SK-N-SH (cell line): Measurements from ENCODE around the gene ADAMTS3. TPM values are rescaled to one million over a fixed set of nuclear protein-coding genes. Genes with fewer than 3 reads are reported as not detected.

Experiments
- CTCF ChIA-PET: fragments of 300-600, 350-600 bp; formaldehyde crosslinking; extraction: SDS; loops from one replicate; lab custom pipeline; 2021; lab: Yijun Ruan, JAX
- POLR2A ChIA-PET: fragments of 350-600 bp; sonication (Branson Sonifier 250); formaldehyde crosslinking; extraction: SDS; loops from one replicate; lab custom pipeline; 2020; ENCODE audit warnings: antibody characterized with exemption, inconsistent platforms; lab: Yijun Ruan, JAX
- DNase-seq: peaks from one replicate; pipeline ENCODE4 v3.0.0; 2012
- H2AFZ ChIP-seq: fragments of 200-600 bp; sonication (generic); 2 replicates; pipeline ENCODE4 v1.8.1; 2016; ENCODE audit warnings: antibody characterized with exemption, mild to moderate bottlenecking, low read depth
- H3F3A ChIP-seq: fragments of 200-600 bp; sonication (generic); replicated peaks from 2 replicates; pipeline ENCODE3; 2016; ENCODE audit warnings: antibody characterized with exemption, mild to moderate bottlenecking; ENCODE audit not compliant: insufficient read depth
- H3K27ac ChIP-seq, 2 experiments: fragments of 200-500 bp in 1 of 2; fragments of 200-600 bp in 1 of 2; sonication (Bioruptor generic) in 1 of 2; sonication (generic), shearing (Covaris generic) in 1 of 2; 2 replicates each; pipeline versions ENCODE4 v1.5.1 to v1.6.1; 2014 to 2016; ENCODE audit warnings: low read depth in 2 of 2, inconsistent platforms in 1 of 2, low read length in 1 of 2, mild to moderate bottlenecking in 1 of 2, mixed read lengths in 1 of 2
- H3K27me3 ChIP-seq: fragments of 200-600 bp; sonication (generic), shearing (Covaris generic); 2 replicates; pipeline ENCODE4 v1.6.1; 2016; ENCODE audit warnings: mixed run types; ENCODE audit not compliant: insufficient read depth
- H3K36me3 ChIP-seq, 2 experiments: fragments of 200-500 bp in 1 of 2; fragments of 200-600 bp in 1 of 2; sonication (Bioruptor generic) in 1 of 2; sonication (generic) in 1 of 2; replicated peaks in 1 of 2; 2 replicates each; pipeline versions ENCODE3 to v1.5.1; 2014 to 2016; ENCODE audit warnings: low read length in 1 of 2, mild to moderate bottlenecking in 1 of 2; ENCODE audit not compliant: insufficient read depth in 2 of 2, control insufficient read depth in 1 of 2
- H3K4me1 ChIP-seq, 2 experiments: fragments of 200-500 bp in 1 of 2; fragments of 200-600 bp in 1 of 2; sonication (Bioruptor generic) in 1 of 2; sonication (generic), shearing (Covaris generic) in 1 of 2; 2 replicates each; pipeline versions ENCODE4 v1.5.1 to v1.6.1; 2014 to 2016; ENCODE audit warnings: low read depth in 1 of 2, low read length in 1 of 2, mixed run types in 1 of 2; ENCODE audit not compliant: insufficient read depth in 2 of 2, control insufficient read depth in 1 of 2
- H3K4me2 ChIP-seq: fragments of 200-600 bp; sonication (generic), shearing (Covaris generic); 2 replicates; pipeline ENCODE4 v1.6.1; 2017; ENCODE audit warnings: mixed run types
- H3K4me3 ChIP-seq, 2 experiments: fragments of 200-500 bp in 1 of 2; fragments of 200-600 bp in 1 of 2; sonication (Bioruptor generic) in 1 of 2; sonication (generic), shearing (Covaris generic) in 1 of 2; 2 replicates each; pipeline versions ENCODE4 v1.5.1 to v1.8.1; 2014 to 2016; ENCODE audit warnings: low read depth in 2 of 2, inconsistent platforms in 1 of 2, low read length in 1 of 2, mild to moderate bottlenecking in 1 of 2, mixed read lengths in 1 of 2, moderate library complexity in 1 of 2
- H3K79me2 ChIP-seq: fragments of 200-600 bp; sonication (generic); 2 replicates; pipeline ENCODE4 v1.8.1; 2017; ENCODE audit warnings: mild to moderate bottlenecking; ENCODE audit not compliant: insufficient read depth
- H3K9ac ChIP-seq: fragments of 200-600 bp; sonication (generic); 2 replicates; pipeline ENCODE4 v1.6.1; 2017; ENCODE audit warnings: mixed run types
- H3K9me2 ChIP-seq: fragments of 200-600 bp; sonication (generic); 2 replicates; pipeline ENCODE4 v1.6.1; 2017; ENCODE audit warnings: mixed run types
- H3K9me3 ChIP-seq: fragments of 200-600 bp; sonication (generic); 2 replicates; pipeline ENCODE4 v1.6.1; 2017; ENCODE audit warnings: mixed run types, mild to moderate bottlenecking, moderate library complexity
- H4K20me1 ChIP-seq: fragments of 200-600 bp; sonication (generic); 2 replicates; pipeline ENCODE4 v1.6.1; 2017; ENCODE audit warnings: mild to moderate bottlenecking, mixed run types; ENCODE audit not compliant: insufficient read depth
- CHD2 ChIP-seq: fragments of 150-350 bp; IDR thresholded peaks from 2 replicates; pipeline ENCODE4 v1.6.1; 2018; ENCODE audit warnings: low read length; ENCODE audit not compliant: partially characterized antibody
- CTCF ChIP-seq: fragments of 200-600 bp; sonication (generic); IDR thresholded peaks from 2 replicates; pipeline ENCODE4 v1.6.1; 2017; ENCODE audit warnings: antibody characterized with exemption, mild to moderate bottlenecking, moderate library complexity
- FOXM1 ChIP-seq: IDR thresholded peaks from 2 replicates; pipeline ENCODE4 v1.4.0; 2012; ENCODE audit warnings: low read depth, mild to moderate bottlenecking
- GABPA ChIP-seq: IDR thresholded peaks from 2 replicates; pipeline ENCODE4 v1.4.0; 2012; ENCODE audit warnings: low read depth, mild to moderate bottlenecking
- GATA2 ChIP-seq: sonication (generic); formaldehyde crosslinking; IDR thresholded peaks from 2 replicates; pipeline ENCODE4 v1.5.0; 2020; ENCODE audit warnings: mild to moderate bottlenecking, missing genetic modification reagents
- MAX ChIP-seq: IDR thresholded peaks from 2 replicates; pipeline ENCODE4 v1.4.0; 2012; ENCODE audit warnings: low read depth
- NFIC ChIP-seq: IDR thresholded peaks from 2 replicates; pipeline ENCODE4 v1.4.0; 2012; ENCODE audit warnings: borderline replicate concordance
- PBX3 ChIP-seq: IDR thresholded peaks from 2 replicates; pipeline ENCODE4; 2012
- POLR2AphosphoS5 ChIP-seq: IDR thresholded peaks from 2 replicates; pipeline ENCODE4 v1.6.1; 2012; ENCODE audit warnings: low read depth, low read length
- RAD21 ChIP-seq: IDR thresholded peaks from 2 replicates; pipeline ENCODE4 v1.6.1; 2012; ENCODE audit warnings: mild to moderate bottlenecking, low read length
- RCOR1 ChIP-seq: fragments of 150-350 bp; IDR thresholded peaks from 2 replicates; pipeline ENCODE4 v1.6.1; 2017; ENCODE audit warnings: antibody characterized with exemption, low read length
- REST ChIP-seq: IDR thresholded peaks from 2 replicates; pipeline ENCODE4 v1.6.1; 2012; ENCODE audit warnings: mild to moderate bottlenecking, low read depth, low read length, moderate library complexity
- RXRA ChIP-seq: IDR thresholded peaks from 2 replicates; pipeline ENCODE4 v1.4.0; 2012; ENCODE audit warnings: low read depth, mild to moderate bottlenecking, borderline replicate concordance
- SMC3 ChIP-seq: IDR thresholded peaks from 2 replicates; pipeline ENCODE4 v1.6.1; 2012; ENCODE audit warnings: low read depth, low read length, improper control_type of control experiment
- TEAD4 ChIP-seq: IDR thresholded peaks from 2 replicates; pipeline ENCODE4 v1.4.0; 2012; ENCODE audit warnings: mild to moderate bottlenecking, borderline replicate concordance; ENCODE audit not compliant: insufficient read depth
- USF2 ChIP-seq: fragments of 150-350 bp; IDR thresholded peaks from 2 replicates; pipeline ENCODE4 v1.6.1; 2017; ENCODE audit warnings: antibody characterized with exemption, low read length, low read depth, borderline replicate concordance
- YY1 ChIP-seq: IDR thresholded peaks from 2 replicates; pipeline ENCODE4 v1.4.0; 2012; ENCODE audit warnings: low read depth, mild to moderate bottlenecking
- ZBTB33 ChIP-seq: IDR thresholded peaks from 2 replicates; pipeline ENCODE4 v1.4.0; 2012; ENCODE audit warnings: low read depth, borderline replicate concordance
- WGBS: methylation state at CpG from one replicate; pipeline ENCODE4 v1.1.6; 2017; ENCODE audit warnings: low lambda C conversion rate; 5-methylcytosine and 5-hydroxymethylcytosine counted together
- polyA plus RNA-seq, 3 experiments: library from polyadenylated mRNA; depleted of rRNA; stranded (reverse); fragments of >200 nt; gene quantifications; 2 replicates each; pipeline ENCODE4 v1.2.3, GENCODE V29; 2012

ADAMTS3 gene
- polyA plus RNA-seq, 1 of the 3 experiments (the other 2 are of a cell fraction): 0.99 TPM

GRCh38 chr4:72553540-72554337 lies 15.3 kb downstream of the ADAMTS3 start (continued):
- TF ChIP-seq CTCF (no peak), NFIC (no peak), SMC3 (no peak), RCOR1 (no peak), PBX3 (no peak), GABPA (no peak), CHD2 (no peak), RAD21 (no peak), YY1 (no peak)
- TF ChIP-seq, all 33 proteins: peak for 0

- no peak overlapping the region for H3K9ac ChIP-seq
- DNase-seq: no peak
- H3K9me2 ChIP-seq: no peaks in the 10 kb centered on the region
- no peaks in the 10 kb centered on the region for H3K36me3 ChIP-seq
- H3K4me1 ChIP-seq: no peaks in the 10 kb centered on the region
- no peaks in the 10 kb centered on the region for H4K20me1 ChIP-seq
- no peak overlapping the region for H3K4me2 ChIP-seq
- ChIA-PET POLR2A (no interaction called here), CTCF (interaction anchor here (2.2 kb wide), 1 partner anchor 15 kb away, joined by 9 read pairs; no protein-coding TSS in a partner anchor)
- H3K4me3 ChIP-seq: no peak overlapping the region
- H3F3A ChIP-seq: no peaks in the 10 kb centered on the region
- H3K27ac ChIP-seq: no peak overlapping the region
- no peaks in the 10 kb centered on the region for H3K27me3 ChIP-seq
- no peak overlapping the region for H2AFZ ChIP-seq
- H3K9me3 ChIP-seq: no peaks in the 10 kb centered on the region
- no peaks in the 10 kb centered on the region for H3K79me2 ChIP-seq
- WGBS: 82% methylated on average over 2 of the region's 2 CpGs
- no peak for TF ChIP-seq GABPA
- no peak for TF ChIP-seq TEAD4
- no peak for TF ChIP-seq GATA2
- no peak for TF ChIP-seq REST
- no peak for TF ChIP-seq POLR2AphosphoS5
- no peak for TF ChIP-seq MAX
- no peak for TF ChIP-seq ZBTB33
- TF ChIP-seq FOXM1: no peak
- TF ChIP-seq RXRA: no peak
- TF ChIP-seq CTCF: no peak
- no peak for TF ChIP-seq USF2
Measured at GRCh38 chr4:72552447-72552846, 16.6 kb downstream of the ADAMTS3 start.
